K562 (cell line): ENCODE results near the gene AMBRA1. TPM values are rescaled to one million over a fixed set of nuclear protein-coding genes. Genes with fewer than 3 reads are reported as not detected.

ENCODE experiments used
- ESRRA ChIP-seq: fragments of 450-650 bp; IDR thresholded peaks from 2 replicates; pipeline ENCODE4 v1.6.1; 2014; ENCODE audit warnings: low read depth, mild to moderate bottlenecking, moderate library complexity, borderline replicate concordance
- FOXK1 ChIP-seq: sonication (generic); formaldehyde crosslinking; IDR thresholded peaks from 2 replicates; pipeline ENCODE4 v1.8.0; 2022; ENCODE audit warnings: missing genetic modification reagents, mild to moderate bottlenecking, borderline replicate concordance
- FOXK2 ChIP-seq, 2 experiments: fragments of 450-650 bp; IDR thresholded peaks in 1 of 2; conservative IDR thresholded peaks in 1 of 2; 2 replicates each; pipeline ENCODE4 v1.6.1; 2016; ENCODE audit warnings: low read depth in 2 of 2, mild to moderate bottlenecking in 1 of 2
- GATA2 ChIP-seq: sonication (generic); formaldehyde crosslinking; IDR thresholded peaks from 2 replicates; pipeline ENCODE4 v1.4.0; 2020; ENCODE audit warnings: mild to moderate bottlenecking, missing genetic modification reagents
- GATAD2A ChIP-seq: fragments of 450-650 bp; IDR thresholded peaks from 2 replicates; pipeline ENCODE4 v1.6.1; 2017
- GMEB1 ChIP-seq: fragments of 250-450 bp; sonication (Bioruptor Pico); IDR thresholded peaks from 2 replicates; pipeline ENCODE4 v1.4.0; 2020; ENCODE audit warnings: mild to moderate bottlenecking
- HMGXB4 ChIP-seq: sonication (generic); formaldehyde crosslinking; IDR thresholded peaks from 2 replicates; pipeline ENCODE4 v1.8.1; 2023; ENCODE audit warnings: mild to moderate bottlenecking, missing genetic modification reagents
- KDM1A ChIP-seq, 2 experiments: fragments of 450-650 bp; IDR thresholded peaks; 2 replicates each; pipeline ENCODE4 v1.6.1; 2016; ENCODE audit warnings: mild to moderate bottlenecking in 2 of 2
- MCM2 ChIP-seq: fragments of 450-650 bp; IDR thresholded peaks from 2 replicates; pipeline ENCODE4 v1.6.1; 2017; ENCODE audit warnings: low read depth, mild to moderate bottlenecking
- MIER1 ChIP-seq: fragments of 450-650 bp; IDR thresholded peaks from 2 replicates; pipeline ENCODE4 v1.6.1; 2016; ENCODE audit warnings: antibody characterized with exemption, mild to moderate bottlenecking, low read depth
- POLR2G ChIP-seq: fragments of 200-400 bp; formaldehyde crosslinking; IDR thresholded peaks from 2 replicates; pipeline ENCODE4 v1.6.1; 2017; ENCODE audit warnings: low read depth, mild to moderate bottlenecking, antibody characterized with exemption, low read length, moderate library complexity
- RBM14 ChIP-seq: fragments of 200-400 bp; formaldehyde crosslinking; IDR thresholded peaks from 2 replicates; pipeline ENCODE4 v1.6.1; 2018; ENCODE audit warnings: low read depth, mild to moderate bottlenecking, low read length, moderate library complexity, borderline replicate concordance; ENCODE audit not compliant: insufficient read depth
- SAFB2 ChIP-seq: fragments of 200-400 bp; formaldehyde crosslinking; IDR thresholded peaks from 2 replicates; pipeline ENCODE4 v1.6.1; 2018; ENCODE audit warnings: borderline replicate concordance, low read length, low read depth, moderate library complexity; ENCODE audit not compliant: severe bottlenecking
- SMC3 ChIP-seq: conservative IDR thresholded peaks from 2 replicates; pipeline ENCODE4 v1.6.1; 2011; ENCODE audit warnings: low read depth, low read length, improper control_type of control experiment; ENCODE audit not compliant: insufficient read depth
- SUPT5H ChIP-seq: fragments of 450-650 bp; IDR thresholded peaks from 2 replicates; pipeline ENCODE4 v1.6.1; 2016
- TEAD1 ChIP-seq, 2 experiments: fragments of 450-650 bp in 1 of 2; sonication (generic) in 1 of 2; formaldehyde crosslinking; IDR thresholded peaks; 2 replicates each; pipeline versions ENCODE4 v1.4.0 to v1.8.0; 2020 to 2022; ENCODE audit warnings: mild to moderate bottlenecking in 2 of 2, missing genetic modification reagents in 1 of 2
- ZKSCAN1 ChIP-seq: fragments of 150-350 bp; IDR thresholded peaks from 2 replicates; pipeline ENCODE4 v1.6.1; 2016; ENCODE audit warnings: low read depth, low read length
- polyA plus RNA-seq, 8 experiments: library from polyadenylated mRNA; depleted of rRNA in 4 of 8; stranded (reverse) in 5 of 8; unstranded in 3 of 8; fragments of >200 nt; fragmentation: Nextera tagmentation in 2 of 8; fragmentation: Illumina TruSeq in 1 of 8; extraction: Ambion mirVana in 2 of 8; extraction: Trizol in 1 of 8; gene quantifications; 2 replicates each; pipeline versions ENCODE4 v1.2.1 to v1.2.3, GENCODE V29; 2011 to 2014; ENCODE audit warnings: inconsistent platforms in 1 of 8, missing spikeins in 1 of 8
- total RNA-seq, 7 experiments: library from RNA; depleted of rRNA in 6 of 7; stranded (reverse); fragments of >200 nt in 6 of 7; fragmentation: Illumina TruSeq in 2 of 7; extraction: Trizol in 2 of 7; gene quantifications; 2 replicates each; pipeline versions ENCODE4 v1.2.1 to v1.2.3, GENCODE V29; 2011 to 2021; ENCODE audit warnings: low replicate concordance in 1 of 7
- TF ChIP-seq, protein P1 (sequence below), 2 experiments: fragments of 450-650 bp; IDR thresholded peaks; 2 replicates each; pipeline ENCODE4 v1.6.1; 2016; ENCODE audit warnings: mild to moderate bottlenecking in 2 of 2, borderline replicate concordance in 1 of 2, low read depth in 1 of 2, moderate library complexity in 1 of 2

AMBRA1 gene
- total and polyA plus RNA-seq, 9 of the 15 experiments (the other 6 are each of a cell fraction or from before 2014, with no cell fraction given): 0.15 to 24.5 (median 13.0) TPM

- no peak for TF ChIP-seq SAFB2
- TF ChIP-seq KDM1A (IDR thresholded peaks at IDR 0.05): peak; percentile 38 to 39; a peak in 2 of 4 replicates
- TF ChIP-seq GMEB1 (CRISPR knock-in tag): no peak
- no peak for TF ChIP-seq FOXK1 (CRISPR knock-in tag)
- 0 out of 4 replicates have a peak, but pooled peaks of 1 of the 2 experiments have one; percentile 32 for TF ChIP-seq FOXK2 (conservative IDR thresholded peaks at IDR 0.05 in 1 of 2, IDR thresholded peaks at IDR 0.05 in 1 of 2; ENCODE audit: low read depth in 2 of 2)
- no peak for TF ChIP-seq GATAD2A
- TF ChIP-seq ZKSCAN1: no peak
- no peak for TF ChIP-seq MCM2
- TF ChIP-seq TEAD1 (CRISPR knock-in tag; IDR thresholded peaks at IDR 0.05): no peak
- TF ChIP-seq GATA2 (CRISPR knock-in tag): no peak
- no peak for TF ChIP-seq HMGXB4 (CRISPR knock-in tag)
- TF ChIP-seq POLR2G: no peak
- TF ChIP-seq, protein P1, sequence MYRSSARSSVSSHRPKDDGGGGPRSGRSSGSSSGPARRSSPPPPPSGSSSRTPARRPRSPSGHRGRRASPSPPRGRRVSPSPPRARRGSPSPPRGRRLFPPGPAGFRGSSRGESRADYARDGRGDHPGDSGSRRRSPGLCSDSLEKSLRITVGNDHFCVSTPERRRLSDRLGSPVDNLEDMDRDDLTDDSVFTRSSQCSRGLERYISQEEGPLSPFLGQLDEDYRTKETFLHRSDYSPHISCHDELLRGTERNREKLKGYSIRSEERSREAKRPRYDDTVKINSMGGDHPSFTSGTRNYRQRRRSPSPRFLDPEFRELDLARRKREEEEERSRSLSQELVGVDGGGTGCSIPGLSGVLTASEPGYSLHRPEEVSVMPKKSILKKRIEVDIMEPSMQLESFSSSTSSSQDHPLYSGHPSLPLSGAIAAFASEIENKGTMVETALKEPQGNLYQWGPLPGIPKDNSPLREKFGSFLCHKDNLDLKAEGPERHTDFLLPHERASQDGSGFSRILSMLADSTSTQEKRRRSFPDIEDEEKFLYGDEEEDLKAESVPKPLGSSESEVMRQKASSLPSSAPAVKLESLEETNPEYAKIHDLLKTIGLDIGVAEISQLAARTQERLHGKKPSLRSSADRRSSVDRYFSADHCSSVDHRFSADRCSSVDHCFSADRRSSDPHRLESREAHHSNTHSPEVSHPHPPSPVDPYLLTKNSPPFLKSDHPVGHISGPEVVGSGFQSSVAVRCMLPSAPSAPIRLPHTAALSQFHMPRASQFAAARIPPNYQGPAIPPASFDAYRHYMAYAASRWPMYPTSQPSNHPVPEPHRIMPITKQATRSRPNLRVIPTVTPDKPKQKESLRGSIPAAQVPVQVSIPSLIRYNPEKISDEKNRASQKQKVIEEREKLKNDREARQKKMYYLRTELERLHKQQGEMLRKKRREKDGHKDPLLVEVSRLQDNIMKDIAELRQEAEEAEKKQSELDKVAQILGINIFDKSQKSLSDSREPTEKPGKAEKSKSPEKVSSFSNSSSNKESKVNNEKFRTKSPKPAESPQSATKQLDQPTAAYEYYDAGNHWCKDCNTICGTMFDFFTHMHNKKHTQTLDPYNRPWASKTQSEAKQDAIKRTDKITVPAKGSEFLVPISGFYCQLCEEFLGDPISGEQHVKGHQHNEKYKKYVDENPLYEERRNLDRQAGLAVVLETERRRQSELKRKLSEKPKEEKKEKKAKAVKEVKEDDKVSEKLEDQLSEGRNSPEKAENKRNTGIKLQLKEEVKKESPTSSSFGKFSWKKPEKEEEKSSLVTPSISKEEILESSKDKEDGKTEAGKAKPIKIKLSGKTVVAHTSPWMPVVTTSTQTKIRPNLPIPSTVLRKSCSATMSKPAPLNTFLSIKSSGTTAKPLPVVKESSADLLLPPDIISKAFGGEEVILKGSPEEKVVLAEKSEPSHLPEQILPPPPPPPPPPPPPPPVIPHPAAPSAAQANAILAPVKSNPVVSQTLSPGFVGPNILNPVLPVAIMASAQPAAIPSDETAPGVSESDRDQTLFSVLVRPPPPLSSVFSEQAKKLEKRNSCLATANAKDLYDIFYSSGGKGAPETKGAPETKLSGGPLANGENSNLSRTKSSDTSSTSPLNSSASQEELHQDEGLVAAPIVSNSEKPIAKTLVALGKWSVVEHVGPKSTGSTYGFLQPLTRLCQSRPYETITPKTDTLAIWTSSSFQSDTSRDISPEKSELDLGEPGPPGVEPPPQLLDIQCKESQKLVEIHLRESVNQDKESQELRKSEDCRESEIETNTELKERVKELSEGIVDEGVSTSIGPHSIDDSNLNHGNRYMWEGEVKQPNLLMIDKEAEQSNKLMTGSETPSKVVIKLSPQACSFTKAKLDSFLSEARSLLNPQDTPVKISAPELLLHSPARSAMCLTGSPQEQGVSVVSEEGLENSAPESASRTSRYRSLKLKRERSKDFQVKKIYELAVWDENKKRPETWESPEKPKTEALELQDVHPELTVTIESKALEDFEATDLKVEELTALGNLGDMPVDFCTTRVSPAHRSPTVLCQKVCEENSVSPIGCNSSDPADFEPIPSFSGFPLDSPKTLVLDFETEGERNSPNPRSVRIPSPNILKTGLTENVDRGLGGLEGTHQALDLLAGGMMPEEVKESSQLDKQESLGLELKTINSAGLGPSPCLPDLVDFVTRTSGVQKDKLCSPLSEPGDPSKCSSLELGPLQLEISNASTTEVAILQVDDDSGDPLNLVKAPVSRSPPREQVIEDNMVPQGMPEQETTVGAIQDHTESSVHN (IDR thresholded peaks at IDR 0.05; ENCODE audit: borderline replicate concordance in 1 of 2, low read depth in 1 of 2): no peak
- TF ChIP-seq SUPT5H: no peak
- TF ChIP-seq RBM14: no peak
- no peak for TF ChIP-seq SMC3
- no peak for TF ChIP-seq MIER1
- TF ChIP-seq ESRRA: no peak
Observed at GRCh38 chr11:46427364-46427763, 166.5 kb downstream of the AMBRA1 start (continued).
